22Rv1 (cell line): ENCODE measurements around the gene MARVELD3.

Experiments used
- ZFX ChIP-seq: fragments of 450-650 bp; IDR thresholded peaks from 2 replicates; pipeline ENCODE4 v1.6.1; 2017; ENCODE audit warnings: antibody characterized with exemption, borderline replicate concordance
- TF ChIP-seq, protein P1 (sequence below): fragments of 450-650 bp; IDR thresholded peaks from 2 replicates; pipeline ENCODE4 v1.5.1; 2017; ENCODE audit warnings: mild to moderate bottlenecking

DNA sequence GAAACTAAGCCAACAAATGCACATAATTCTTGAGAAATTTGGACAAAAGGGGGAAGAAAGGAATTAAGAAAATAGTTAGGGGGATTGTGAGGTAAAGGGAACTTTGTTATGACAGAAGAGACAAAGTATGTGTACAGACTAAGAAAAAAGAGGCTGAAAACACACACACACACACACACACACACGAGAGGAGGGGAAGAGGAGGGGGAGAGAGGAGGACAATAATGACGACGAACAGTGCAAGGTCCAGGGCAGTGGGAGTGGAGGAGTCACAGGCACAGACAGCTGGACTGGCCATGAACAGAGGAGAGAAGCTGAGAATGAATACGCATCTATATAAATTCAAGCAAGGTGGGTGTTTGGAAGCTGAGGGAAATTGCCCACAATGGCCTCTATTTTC, 44.6 kb downstream of the MARVELD3 start:
- TF ChIP-seq, protein P1, sequence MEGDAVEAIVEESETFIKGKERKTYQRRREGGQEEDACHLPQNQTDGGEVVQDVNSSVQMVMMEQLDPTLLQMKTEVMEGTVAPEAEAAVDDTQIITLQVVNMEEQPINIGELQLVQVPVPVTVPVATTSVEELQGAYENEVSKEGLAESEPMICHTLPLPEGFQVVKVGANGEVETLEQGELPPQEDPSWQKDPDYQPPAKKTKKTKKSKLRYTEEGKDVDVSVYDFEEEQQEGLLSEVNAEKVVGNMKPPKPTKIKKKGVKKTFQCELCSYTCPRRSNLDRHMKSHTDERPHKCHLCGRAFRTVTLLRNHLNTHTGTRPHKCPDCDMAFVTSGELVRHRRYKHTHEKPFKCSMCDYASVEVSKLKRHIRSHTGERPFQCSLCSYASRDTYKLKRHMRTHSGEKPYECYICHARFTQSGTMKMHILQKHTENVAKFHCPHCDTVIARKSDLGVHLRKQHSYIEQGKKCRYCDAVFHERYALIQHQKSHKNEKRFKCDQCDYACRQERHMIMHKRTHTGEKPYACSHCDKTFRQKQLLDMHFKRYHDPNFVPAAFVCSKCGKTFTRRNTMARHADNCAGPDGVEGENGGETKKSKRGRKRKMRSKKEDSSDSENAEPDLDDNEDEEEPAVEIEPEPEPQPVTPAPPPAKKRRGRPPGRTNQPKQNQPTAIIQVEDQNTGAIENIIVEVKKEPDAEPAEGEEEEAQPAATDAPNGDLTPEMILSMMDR = no peak
- no peak for TF ChIP-seq ZFX
